Measurements from ENCODE around the gene FAM168B.
A peak's percentile ranks its signal among the peaks of the same experiment; 100 is the strongest.

Gene FAM168B

DNA sequence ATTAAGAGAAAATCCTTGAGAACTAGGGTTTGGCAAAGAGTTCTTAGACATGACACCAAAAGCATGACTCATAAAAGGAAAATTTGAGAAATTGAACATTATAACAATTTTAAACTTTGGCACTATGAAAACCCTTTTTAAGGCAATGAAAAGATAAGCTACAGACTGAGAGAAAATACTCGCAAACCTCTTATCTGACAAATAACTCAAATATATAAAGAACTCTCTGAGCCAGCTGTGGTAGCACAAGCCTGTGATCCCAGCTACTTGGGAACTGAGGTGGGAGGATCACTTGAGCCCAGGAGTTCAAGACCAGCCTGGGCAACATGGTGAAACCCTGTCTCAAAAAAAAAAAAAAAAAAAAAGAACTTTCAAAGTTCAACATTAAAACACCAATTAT lies 70.5 kb downstream of the FAM168B start:
- DNase-seq (ENCODE audit: low spot score), result no peak

- peak; percentile 38 for DNase-seq (ENCODE audit: low spot score)
Observed at GRCh38 chr2:131016826-131017741, 76.2 kb downstream of the FAM168B start.

- DNase-seq (ENCODE audit: low spot score), result no peak
Observed at GRCh38 chr2:131015764-131016163, 77.5 kb downstream of the FAM168B start.

DNA sequence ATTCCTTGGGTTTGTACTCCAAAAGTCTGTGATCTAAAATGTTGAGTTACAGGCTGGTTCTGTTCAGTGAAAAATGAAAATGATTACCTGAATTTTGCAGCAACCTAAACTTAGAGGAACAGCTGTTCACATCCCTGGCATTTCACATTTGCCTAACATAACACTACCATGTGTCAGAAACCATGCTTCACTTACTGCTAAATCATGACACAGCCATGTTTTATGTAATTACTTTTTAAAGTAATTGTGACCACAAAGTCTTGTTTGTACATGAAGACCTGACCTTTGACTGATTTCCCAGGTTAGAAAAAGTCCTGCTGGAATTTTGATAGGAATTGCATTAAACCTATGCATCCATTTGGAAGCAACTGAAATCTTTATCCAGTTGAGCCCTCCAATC lies 79.1 kb downstream of the FAM168B start:
- DNase-seq (ENCODE audit: low spot score), result no peak

DNA sequence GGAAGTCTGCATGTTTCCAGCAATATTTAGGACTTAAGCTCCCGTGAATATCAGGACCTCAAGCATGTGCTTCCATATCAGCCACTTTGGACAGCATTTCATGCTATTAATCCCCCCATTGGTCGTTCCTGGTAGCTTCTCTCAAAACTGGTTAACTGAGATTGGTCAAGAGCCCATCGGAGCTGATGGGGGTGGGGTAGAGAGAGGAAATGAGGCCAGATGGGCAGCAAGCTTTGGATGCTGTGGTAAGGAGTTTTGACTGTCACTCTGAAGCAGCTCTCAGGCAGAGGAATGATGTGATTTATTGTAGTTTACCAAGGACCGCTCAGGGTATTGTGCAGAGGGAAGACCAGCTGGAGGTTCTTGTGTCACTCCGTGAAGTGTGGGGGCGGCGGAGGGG lies 81.8 kb downstream of the FAM168B start:
- no peak for DNase-seq (ENCODE audit: low spot score)

- no peak for DNase-seq (ENCODE audit: low spot score)
Observed at GRCh38 chr2:131010566-131010965, 82.7 kb downstream of the FAM168B start.

GRCh38 chr2:131009713-131010475 lies 83.4 kb downstream of the FAM168B start:
- DNase-seq (ENCODE audit: low spot score), result no peak

GRCh38 chr2:131008967-131009366 lies 84.3 kb downstream of the FAM168B start:
- no peak for DNase-seq (ENCODE audit: low spot score)

DNA sequence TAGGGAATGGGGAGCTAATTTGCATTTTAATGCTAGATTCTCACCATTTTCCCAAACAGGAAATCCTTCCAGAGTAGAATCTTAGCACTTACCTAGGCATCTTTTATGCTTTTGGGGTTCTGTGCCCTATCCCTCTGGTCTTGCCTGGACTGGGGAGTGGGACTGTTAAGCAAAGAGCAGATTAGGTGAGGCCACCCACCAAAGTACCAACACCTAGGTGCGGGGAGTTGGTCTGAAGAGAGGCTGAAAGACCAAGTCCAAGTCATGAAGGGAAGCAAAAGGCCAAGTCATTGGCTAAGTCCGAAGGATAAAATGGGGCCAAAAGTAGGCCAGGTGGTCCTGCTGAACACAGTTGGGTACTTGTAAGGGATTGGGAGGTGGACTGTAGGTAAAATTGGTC lies 86.7 kb downstream of the FAM168B start:
- DNase-seq (ENCODE audit: low spot score), result no peak

DNA sequence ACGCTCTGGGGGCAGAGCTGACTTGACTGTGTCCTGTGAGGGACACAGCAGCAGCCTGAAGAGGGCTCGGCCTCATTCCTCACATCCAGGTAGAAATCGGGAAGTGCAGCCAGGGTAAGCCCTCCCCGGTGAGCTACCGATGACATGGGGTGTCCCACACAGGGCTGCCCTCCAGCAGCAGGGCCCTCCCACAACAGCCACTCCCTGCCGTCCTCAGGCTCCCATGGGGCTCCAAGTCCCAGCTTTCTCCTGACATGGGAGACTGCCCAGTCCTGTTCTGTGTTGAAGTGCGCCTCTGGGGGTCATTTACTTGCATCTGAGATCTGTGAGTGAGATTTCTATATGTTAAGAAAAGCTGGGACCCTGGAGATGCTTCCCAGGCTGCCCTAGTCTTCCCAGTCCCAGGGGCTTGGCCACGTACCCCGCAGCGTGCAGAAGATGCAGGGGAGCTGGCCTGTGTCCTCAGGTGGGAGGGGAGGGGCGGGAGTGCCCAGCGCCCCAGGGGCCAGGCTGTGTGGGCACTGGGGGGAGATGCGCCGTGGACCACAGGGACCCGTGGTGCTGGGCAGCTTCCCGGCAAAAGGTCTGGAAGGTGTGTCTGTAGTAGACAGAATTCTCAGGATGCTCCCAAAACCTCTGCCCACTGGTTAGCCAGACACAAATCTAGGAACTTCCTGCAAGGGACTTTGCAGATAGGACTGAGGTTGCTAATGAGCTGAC lies 87.9 kb downstream of the FAM168B start:
- DNase-seq (ENCODE audit: low spot score), result no peak

DNA sequence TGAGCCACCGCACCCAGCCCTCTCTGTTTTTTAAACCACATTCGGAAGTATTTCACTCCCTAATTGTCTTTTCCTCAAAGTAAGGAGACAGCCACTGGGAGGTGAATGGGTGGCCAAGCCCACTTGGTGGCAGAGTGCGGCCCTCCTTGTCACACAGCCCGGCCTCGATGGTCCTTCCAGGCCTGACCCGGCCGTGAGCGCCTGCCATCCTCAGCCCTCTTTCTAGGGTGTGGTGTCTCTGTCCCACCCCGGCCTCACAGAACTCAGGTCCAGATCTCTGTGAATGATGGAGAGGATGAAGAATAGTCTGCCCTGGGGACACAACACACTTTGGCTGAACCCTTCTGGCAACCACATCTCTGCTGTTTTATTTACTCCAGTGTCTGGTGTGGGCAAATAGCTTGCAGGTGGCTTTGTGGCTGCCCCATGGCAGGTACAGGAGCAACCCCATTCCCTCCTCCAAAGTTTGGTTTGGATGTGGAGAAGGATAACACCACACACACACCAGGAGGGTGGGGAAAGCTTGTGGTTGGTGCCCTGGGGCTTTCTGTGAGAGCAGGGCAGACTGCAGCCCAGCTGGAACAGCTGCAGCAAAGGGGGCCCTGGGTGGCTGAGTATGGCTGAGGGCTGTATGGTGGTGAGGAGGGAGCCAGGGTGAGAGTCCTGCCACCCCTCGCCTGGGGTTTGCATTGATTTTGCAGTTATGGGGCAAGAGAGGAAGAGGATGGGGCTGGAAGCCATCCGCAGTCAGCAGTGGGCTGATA lies 88.6 kb downstream of the FAM168B start:
- DNase-seq (ENCODE audit: low spot score), result no peak

DNA sequence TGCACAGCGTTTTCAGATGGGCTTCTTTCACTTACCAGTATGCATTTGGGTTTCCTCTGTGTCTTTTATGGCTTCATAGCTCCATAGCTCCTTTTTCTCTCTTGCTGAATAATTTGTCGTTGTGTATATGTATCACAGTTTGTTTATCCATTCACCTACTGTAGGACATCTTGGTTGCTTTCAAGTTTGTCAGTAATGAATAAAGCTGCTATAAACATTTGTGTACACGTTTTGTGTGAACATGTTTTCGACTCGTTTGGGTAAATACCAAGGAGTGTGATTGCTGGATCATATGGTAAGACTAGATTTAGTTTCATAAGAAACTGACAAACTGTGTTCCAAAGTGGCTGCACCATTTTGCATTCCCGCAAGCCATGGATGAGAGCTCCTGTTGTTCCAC lies 94.7 kb downstream of the FAM168B start:
- no peak for DNase-seq (ENCODE audit: low spot score)
